ENCODE measurements around the gene TAS2R30.

DNA sequence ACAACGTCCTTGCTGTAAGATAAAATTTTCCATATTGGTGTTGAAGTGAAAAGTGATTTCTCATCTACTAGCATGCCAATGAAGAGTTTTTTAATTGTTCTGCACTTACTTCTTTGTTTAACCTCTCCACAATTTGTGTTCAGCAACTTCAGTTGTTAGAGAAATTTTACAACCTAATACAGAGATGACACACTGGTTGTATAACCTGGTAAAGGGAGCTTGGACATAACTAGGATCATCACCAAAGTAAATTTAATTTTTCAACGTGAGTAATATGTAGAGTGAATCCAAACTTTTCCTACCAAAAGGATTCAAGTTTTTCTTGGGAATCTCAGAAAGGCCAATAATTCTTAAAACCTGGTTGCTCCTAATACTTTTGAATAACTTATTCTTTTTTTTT is 28.9 kb downstream of the TAS2R30 start:
- TF ChIP-seq, protein P1, sequence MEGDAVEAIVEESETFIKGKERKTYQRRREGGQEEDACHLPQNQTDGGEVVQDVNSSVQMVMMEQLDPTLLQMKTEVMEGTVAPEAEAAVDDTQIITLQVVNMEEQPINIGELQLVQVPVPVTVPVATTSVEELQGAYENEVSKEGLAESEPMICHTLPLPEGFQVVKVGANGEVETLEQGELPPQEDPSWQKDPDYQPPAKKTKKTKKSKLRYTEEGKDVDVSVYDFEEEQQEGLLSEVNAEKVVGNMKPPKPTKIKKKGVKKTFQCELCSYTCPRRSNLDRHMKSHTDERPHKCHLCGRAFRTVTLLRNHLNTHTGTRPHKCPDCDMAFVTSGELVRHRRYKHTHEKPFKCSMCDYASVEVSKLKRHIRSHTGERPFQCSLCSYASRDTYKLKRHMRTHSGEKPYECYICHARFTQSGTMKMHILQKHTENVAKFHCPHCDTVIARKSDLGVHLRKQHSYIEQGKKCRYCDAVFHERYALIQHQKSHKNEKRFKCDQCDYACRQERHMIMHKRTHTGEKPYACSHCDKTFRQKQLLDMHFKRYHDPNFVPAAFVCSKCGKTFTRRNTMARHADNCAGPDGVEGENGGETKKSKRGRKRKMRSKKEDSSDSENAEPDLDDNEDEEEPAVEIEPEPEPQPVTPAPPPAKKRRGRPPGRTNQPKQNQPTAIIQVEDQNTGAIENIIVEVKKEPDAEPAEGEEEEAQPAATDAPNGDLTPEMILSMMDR (IDR thresholded peaks at IDR 0.05; ENCODE audit: insufficient read depth, low read depth, low read length) = no peak
- no peak for TF ChIP-seq EZH2 (IDR thresholded peaks at IDR 0.05; ENCODE audit: insufficient read depth, low read length)

Measured in astrocyte (in vitro differentiated cells and primary cell).